GM19467 (cell line): ENCODE measurements around the gene SATB2.
A peak's percentile ranks its signal among the peaks of the same experiment; 100 is the strongest.

Experiments used
- ATAC-seq: cut with Tn5 transposase; IDR thresholded peaks from one replicate; pipeline ENCODE4 v1.9.1; 2021; ENCODE audit warnings: mild to moderate bottlenecking, moderate library complexity; ENCODE audit not compliant: unreplicated experiment

Gene SATB2

GRCh38 chr2:199466692-199467065, 8.9 kb upstream of the SATB2 start:
- no peak for ATAC-seq

GRCh38 chr2:199465988-199466691, 8.4 kb upstream of the SATB2 start:
- no peak for ATAC-seq

- no peak for ATAC-seq
These were observed 7.7 kb upstream of the SATB2 start for GRCh38 chr2:199465390-199465789.

- no peak for ATAC-seq
These were observed 7.0 kb upstream of the SATB2 start for GRCh38 chr2:199464606-199465352.

- no peak for ATAC-seq
These were observed 6.2 kb upstream of the SATB2 start for GRCh38 chr2:199463708-199464605.

- ATAC-seq, result peak; percentile 48
These were observed 5.4 kb upstream of the SATB2 start for GRCh38 chr2:199462956-199463692.

GRCh38 chr2:199462347-199462955, 4.7 kb upstream of the SATB2 start:
- ATAC-seq, result no peak

- no peak for ATAC-seq
These were observed 4.1 kb upstream of the SATB2 start for GRCh38 chr2:199461711-199462346.

- no peak for ATAC-seq
These were observed 3.3 kb upstream of the SATB2 start for GRCh38 chr2:199460846-199461710.

- ATAC-seq, result no peak
These were observed 2.4 kb upstream of the SATB2 start for GRCh38 chr2:199460101-199460671.

GRCh38 chr2:199459286-199460100, 1.8 kb upstream of the SATB2 start:
- ATAC-seq, result peak; percentile 47

- ATAC-seq, result peak; percentile 27
These were observed 1.1 kb upstream of the SATB2 start for GRCh38 chr2:199458806-199459285.

- ATAC-seq, result no peak
These were observed 468 bp upstream of the SATB2 start for GRCh38 chr2:199458009-199458805.

- ATAC-seq, result no peak
These were observed 1.2 kb downstream of the SATB2 start for GRCh38 chr2:199456383-199457146.

- no peak for ATAC-seq
These were observed 2.0 kb downstream of the SATB2 start for GRCh38 chr2:199455545-199456382.
